Progenitor cell of endocrine pancreas (in vitro differentiated cells): ENCODE measurements around the gene RAI14. TPM values are rescaled to one million over a fixed set of nuclear protein-coding genes. Genes with fewer than 3 reads are reported as not detected.

Source experiments
- DNase-seq: peaks from one replicate; pipeline ENCODE4 v3.0.0; 2021; ENCODE audit warnings: low spot score; ENCODE audit not compliant: unreplicated experiment
- H3K27ac Mint-ChIP-seq: 2 replicates; pipeline ENCODE4 v1.8.0; 2021; ENCODE audit warnings: mild to moderate bottlenecking, moderate library complexity, mixed read lengths
- H3K27me3 Mint-ChIP-seq: 2 replicates; pipeline ENCODE4 v1.8.0; 2021; ENCODE audit warnings: mixed read lengths
- H3K36me3 Mint-ChIP-seq: 2 replicates; pipeline ENCODE4 v1.8.0; 2022; ENCODE audit warnings: mixed read lengths; ENCODE audit not compliant: insufficient read depth
- H3K4me1 Mint-ChIP-seq: 2 replicates; pipeline ENCODE4 v1.8.0; 2021; ENCODE audit warnings: low read depth, mixed read lengths
- H3K4me3 Mint-ChIP-seq: 2 replicates; pipeline ENCODE4 v1.8.0; 2021; ENCODE audit warnings: low read depth, mild to moderate bottlenecking, moderate library complexity, mixed read lengths
- H3K9me3 Mint-ChIP-seq: 2 replicates; pipeline ENCODE4 v1.8.0; 2021; ENCODE audit warnings: low read depth, mixed read lengths
- CTCF ChIP-seq: fragments of 200-600 bp; sonication (generic); IDR thresholded peaks from one replicate; pipeline ENCODE4 v1.5.0; 2021; ENCODE audit warnings: antibody characterized with exemption, mild to moderate bottlenecking; ENCODE audit not compliant: unreplicated experiment
- total RNA-seq: library from RNA; stranded (reverse); gene quantifications from 2 replicates; pipeline ENCODE4 v1.2.1, GENCODE V29; 2021

Gene RAI14
- total RNA-seq, 1 donor from 2014 or later, result 121 TPM

- H3K4me3 Mint-ChIP-seq, result no peak overlapping the region
- TF ChIP-seq CTCF, result no peak
- no peaks in the 10 kb centered on the region for H3K4me1 Mint-ChIP-seq
- no peak overlapping the region for H3K27ac Mint-ChIP-seq
- H3K9me3 Mint-ChIP-seq, result peaks cover 6% of the 10 kb centered on the region
- no peaks in the 10 kb centered on the region for H3K27me3 Mint-ChIP-seq
- peaks cover 20% of the 10 kb centered on the region for H3K36me3 Mint-ChIP-seq
- no peak for DNase-seq
These were observed 191.4 kb downstream of the RAI14 start for GRCh38 chr5:34847552-34847951.

- no peaks in the 10 kb centered on the region for H3K4me1 Mint-ChIP-seq
- H3K36me3 Mint-ChIP-seq, result peaks cover 21% of the 10 kb centered on the region
- H3K4me3 Mint-ChIP-seq, result no peak overlapping the region
- H3K27me3 Mint-ChIP-seq, result no peaks in the 10 kb centered on the region
- no peak overlapping the region for H3K27ac Mint-ChIP-seq
- no peak for TF ChIP-seq CTCF
- H3K9me3 Mint-ChIP-seq, result peaks cover 6% of the 10 kb centered on the region
- DNase-seq, result no peak
These were observed 192.1 kb downstream of the RAI14 start for GRCh38 chr5:34848230-34848629.

- H3K36me3 Mint-ChIP-seq, result peaks cover 18% of the 10 kb centered on the region
- H3K4me1 Mint-ChIP-seq, result no peaks in the 10 kb centered on the region
- TF ChIP-seq CTCF, result no peak
- H3K27ac Mint-ChIP-seq, result no peak overlapping the region
- peaks cover 6% of the 10 kb centered on the region for H3K9me3 Mint-ChIP-seq
- no peak for DNase-seq
- H3K27me3 Mint-ChIP-seq, result no peaks in the 10 kb centered on the region
- H3K4me3 Mint-ChIP-seq, result no peak overlapping the region
These were observed 193.1 kb downstream of the RAI14 start for GRCh38 chr5:34849253-34849652.

GRCh38 chr5:34854459-34855174 lies 198.5 kb downstream of the RAI14 start:
- Mint-ChIP-seq H3K9me3 (no peaks in the 10 kb centered on the region), H3K27me3 (no peaks in the 10 kb centered on the region), H3K4me1 (no peaks in the 10 kb centered on the region), H3K36me3 (peaks cover 7% of the 10 kb centered on the region), H3K4me3 (no peak overlapping the region), H3K27ac (no peak overlapping the region)
- no peak for DNase-seq
- no peak for TF ChIP-seq CTCF

- TF ChIP-seq CTCF, result no peak
- Mint-ChIP-seq H3K36me3 (peaks cover 2% of the 10 kb centered on the region), H3K27ac (no peak overlapping the region), H3K27me3 (no peaks in the 10 kb centered on the region), H3K9me3 (no peaks in the 10 kb centered on the region), H3K4me3 (no peak overlapping the region), H3K4me1 (no peaks in the 10 kb centered on the region)
- DNase-seq, result no peak
These were observed 201.0 kb downstream of the RAI14 start for GRCh38 chr5:34857161-34857560.
